Epithelial cell of prostate (primary cell): ENCODE results near the gene ATP8B4.

ENCODE experiments used
- DNase-seq: peaks from one replicate; pipeline ENCODE4 v3.0.0-alpha.2; 2011; ENCODE audit warnings: low read depth, low spot score
- H3K27ac ChIP-seq: fragments of 450-650 bp; 2 replicates; pipeline ENCODE4 v1.5.1; 2017; ENCODE audit warnings: mild to moderate bottlenecking

Gene ATP8B4

GRCh38 chr15:49904296-49904695, 214.7 kb downstream of the ATP8B4 start:
- no peak overlapping the region for H3K27ac ChIP-seq
- no peak for DNase-seq

DNA sequence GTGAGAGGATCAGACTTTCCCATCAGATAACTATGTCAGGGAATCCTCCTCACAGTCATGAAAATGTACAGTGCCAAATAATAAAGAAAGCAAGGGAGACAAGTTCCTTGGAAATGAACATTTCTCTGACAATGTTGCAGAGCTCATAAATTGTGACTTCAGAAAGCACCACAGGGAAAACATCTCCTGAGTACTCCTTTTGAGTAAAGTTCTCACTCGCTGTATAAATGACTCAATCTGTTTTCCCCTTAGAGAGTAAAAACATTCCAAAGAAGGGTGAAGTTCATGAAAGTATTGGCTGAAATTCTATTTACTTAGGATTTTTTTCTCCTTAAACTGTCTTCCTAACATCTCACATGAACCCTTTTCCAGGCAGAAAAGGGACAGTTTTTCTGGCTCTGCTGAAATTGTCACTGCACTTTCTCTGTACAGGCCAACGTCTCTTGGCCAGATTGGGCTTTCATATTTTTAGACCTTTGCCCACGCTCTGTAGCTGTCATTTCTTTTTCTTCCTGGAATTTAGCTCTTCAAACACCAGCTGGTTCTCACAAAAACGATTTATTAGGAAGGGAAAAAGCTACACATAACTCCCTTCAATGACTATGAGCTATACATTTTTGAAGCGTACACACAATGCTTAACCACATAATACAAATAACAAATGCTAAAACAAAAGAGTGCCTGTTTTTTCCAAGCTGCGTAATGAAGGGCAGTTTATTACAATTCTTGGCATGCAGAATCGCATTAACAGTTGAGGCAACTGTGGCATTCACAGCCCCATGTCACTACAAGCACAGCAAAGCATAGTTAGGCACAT, 216.1 kb downstream of the ATP8B4 start:
- no peak for DNase-seq
- no peak overlapping the region for H3K27ac ChIP-seq

DNA sequence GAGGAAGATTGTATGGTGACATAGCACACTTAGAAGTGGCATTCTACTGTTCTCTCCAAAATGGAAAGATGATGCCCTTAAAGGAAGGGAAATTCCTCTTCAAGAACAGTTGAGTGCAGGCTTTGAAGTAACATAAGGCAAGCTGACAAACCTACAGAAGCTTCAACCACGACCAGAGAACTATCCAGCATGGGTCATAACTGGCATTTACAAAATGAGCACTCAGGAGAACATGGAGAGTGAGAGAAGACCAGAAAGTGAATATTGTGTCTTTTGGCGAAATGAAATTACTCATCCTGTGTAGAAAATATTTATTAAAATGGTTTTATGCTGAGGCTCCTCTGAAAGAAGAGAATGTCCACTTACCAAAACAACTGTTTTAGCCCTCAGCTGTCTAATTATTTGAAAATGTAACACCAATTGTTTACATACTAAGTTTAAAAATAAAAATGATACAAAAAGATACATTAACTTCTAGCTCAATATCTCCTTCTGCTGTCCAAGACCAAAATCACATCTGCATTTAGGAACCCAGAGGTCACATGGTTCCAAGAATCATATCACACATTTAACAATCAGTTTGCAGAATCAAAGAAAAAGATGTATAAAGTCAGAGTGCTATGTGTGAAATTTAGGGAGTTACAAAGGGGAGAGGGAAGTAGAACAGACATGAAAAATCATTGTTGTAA, 216.9 kb downstream of the ATP8B4 start:
- no peak for DNase-seq

DNA sequence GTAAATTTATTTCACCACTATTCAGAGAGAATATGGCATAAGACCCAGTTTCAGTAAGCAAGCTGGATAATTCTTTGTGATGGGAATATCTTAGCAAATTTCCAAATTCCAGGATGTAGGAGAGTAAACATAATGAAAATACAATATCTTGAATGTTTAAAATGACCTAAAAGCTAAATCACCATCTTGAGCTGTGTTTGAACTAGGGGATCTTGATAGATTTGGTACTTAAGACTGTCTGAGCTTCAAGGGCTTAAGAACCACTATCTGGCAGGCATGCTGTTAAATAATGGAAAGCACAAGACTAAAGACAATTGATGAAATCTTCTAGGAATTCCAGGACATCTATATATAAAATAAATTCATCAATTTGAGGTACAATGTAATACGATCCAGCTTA, 217.7 kb downstream of the ATP8B4 start:
- DNase-seq = no peak
- no peak overlapping the region for H3K27ac ChIP-seq

More for the DNA sequence above, 216.9 kb downstream of the ATP8B4 start:
- H3K27ac ChIP-seq = no peak overlapping the region

DNA sequence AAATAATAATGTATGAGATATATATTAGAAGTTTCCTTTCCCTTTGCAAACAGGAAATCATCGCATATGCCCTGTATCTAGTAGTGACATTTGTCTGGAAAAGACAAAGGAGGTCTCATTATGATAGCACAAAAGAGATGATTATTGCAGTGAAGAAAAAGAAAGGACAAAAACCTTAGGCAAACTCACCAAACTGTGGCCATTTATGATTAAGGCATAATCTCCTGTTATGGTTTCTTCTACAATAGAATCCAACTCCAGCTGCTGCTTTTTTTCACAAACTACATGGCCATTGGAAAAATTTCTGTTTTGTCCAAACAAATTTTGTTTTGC, 218.2 kb downstream of the ATP8B4 start:
- no peak for DNase-seq

DNA sequence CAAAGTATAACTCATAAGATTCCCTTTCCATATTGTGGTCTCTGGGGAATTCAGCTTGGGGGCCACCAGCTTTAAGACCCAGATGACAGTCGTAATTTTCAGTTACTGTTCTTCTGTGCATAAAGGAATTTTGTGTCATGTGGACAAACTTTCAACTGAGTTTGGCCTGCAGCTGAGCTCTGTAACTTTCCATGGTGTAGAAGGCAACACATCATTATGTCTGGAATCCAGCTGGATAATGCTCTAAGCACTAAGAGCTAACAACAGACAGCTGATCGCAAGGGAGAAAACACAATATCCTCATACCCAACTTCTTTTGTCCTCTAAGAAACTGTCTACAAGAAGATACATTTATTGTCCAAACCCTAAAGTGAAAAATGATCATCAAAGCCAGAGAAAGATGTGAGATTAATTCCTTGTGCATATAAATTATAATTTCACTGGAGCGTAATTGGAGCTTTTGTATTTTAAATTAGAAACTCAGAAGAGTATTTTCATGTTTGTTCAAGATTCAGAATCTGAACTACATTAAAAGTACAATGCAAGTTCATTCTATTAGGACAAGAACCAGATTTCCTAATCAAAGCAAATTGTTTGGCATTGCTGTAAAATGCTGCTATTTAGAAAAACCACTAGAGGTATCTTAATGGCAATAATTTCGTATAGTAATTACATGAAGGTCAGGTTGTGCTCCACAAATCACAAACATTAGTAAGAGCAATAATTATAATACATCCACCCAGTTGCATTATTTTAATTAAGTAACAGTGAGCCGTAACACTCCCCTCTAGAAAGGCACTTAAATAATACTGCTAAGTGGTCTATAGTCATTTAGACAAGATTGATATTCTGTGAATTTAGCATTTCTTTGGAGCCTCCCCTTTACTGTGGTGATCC, 218.8 kb downstream of the ATP8B4 start:
- DNase-seq = no peak
- no peak overlapping the region for H3K27ac ChIP-seq

More for the DNA sequence above, 218.2 kb downstream of the ATP8B4 start:
- H3K27ac ChIP-seq = no peak overlapping the region

- H3K27ac ChIP-seq = no peak overlapping the region
- DNase-seq = no peak
Measured at GRCh38 chr15:49898575-49899283, 220.3 kb downstream of the ATP8B4 start.

DNA sequence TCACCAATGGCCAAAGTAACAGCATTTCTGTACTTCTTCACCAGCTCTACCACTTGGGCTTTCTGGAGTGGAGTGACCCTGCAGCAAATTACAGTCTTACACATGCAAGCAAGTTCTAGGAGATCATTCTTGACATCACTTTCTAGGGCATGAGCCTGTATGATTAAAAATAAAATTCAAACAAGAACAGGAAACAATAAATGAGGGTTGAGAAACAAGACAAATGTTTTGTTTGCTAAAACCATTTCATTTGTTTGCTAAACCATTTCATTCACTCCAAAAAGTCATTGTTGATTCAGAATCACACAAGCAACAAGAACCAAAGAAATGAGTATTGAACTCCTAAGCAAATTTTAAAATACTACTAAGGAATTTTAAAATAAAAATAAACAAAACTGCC, 220.9 kb downstream of the ATP8B4 start:
- DNase-seq = no peak

GRCh38 chr15:49895347-49896223, 223.4 kb downstream of the ATP8B4 start:
- H3K27ac ChIP-seq = no peak overlapping the region

More for the DNA sequence above, 220.9 kb downstream of the ATP8B4 start:
- H3K27ac ChIP-seq = no peak overlapping the region

DNA sequence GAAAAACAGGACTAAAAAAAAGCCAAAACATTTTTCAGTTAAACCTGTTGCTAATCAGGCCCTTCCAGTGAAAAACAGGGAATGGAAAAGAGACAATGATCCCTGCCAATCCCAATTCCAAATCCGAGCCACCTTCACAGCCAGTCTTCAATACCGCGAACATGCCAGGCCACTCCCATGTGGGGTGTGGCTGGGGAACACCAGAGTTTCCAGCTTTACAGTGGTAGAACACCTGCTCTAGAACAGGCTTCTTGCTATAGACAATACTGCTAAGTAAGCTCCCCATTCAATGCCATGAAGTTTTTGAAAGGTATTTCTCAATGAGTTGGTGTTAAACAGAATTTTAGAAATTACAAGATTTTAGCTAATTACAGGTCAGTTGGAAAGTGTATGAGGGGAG, 228.3 kb downstream of the ATP8B4 start:
- DNase-seq = no peak
- H3K27ac ChIP-seq = no peak overlapping the region

More at GRCh38 chr15:49895347-49896223, 223.4 kb downstream of the ATP8B4 start:
- DNase-seq = no peak

DNA sequence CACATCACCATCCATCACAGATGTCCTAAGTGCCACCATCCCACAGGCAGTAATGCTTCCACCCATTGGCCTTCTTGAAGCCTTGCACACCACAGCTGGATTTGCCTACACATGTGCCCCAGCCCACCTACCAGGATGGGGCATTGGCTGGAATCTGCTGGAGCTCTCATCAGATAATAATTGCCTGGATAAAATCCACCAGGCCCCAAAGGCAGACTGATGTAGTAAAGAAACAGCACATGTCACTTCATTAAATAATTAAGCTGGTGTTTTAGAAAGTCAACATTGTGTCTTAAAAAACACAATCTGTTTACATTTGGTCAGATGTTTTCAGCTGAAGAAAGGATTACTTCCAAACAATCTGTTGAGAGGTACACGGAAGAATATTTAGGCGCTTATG, 229.5 kb downstream of the ATP8B4 start:
- no peak overlapping the region for H3K27ac ChIP-seq
- DNase-seq = no peak

- no peak overlapping the region for H3K27ac ChIP-seq
- no peak for DNase-seq
Measured at GRCh38 chr15:49888734-49889133, 230.3 kb downstream of the ATP8B4 start.

DNA sequence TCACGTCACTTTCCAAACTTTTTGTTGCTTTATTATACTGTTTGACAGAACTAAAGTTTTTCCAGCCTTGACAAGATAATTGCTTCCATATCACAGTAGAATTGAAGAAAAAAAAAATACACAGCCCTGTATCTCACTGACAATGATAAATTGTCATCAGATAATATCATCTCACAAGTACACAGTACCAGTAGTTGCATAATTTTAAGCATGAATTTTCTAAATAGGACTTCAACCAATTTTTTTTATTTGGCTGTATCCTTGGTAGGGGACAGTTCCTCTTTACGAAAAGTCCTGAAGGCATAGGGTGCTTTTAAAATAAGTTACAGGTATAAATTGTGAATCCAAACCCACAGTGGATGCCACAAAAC, 230.7 kb downstream of the ATP8B4 start:
- H3K27ac ChIP-seq = no peak overlapping the region
- DNase-seq = no peak

- no peak overlapping the region for H3K27ac ChIP-seq
Measured at GRCh38 chr15:49887659-49888322, 231.2 kb downstream of the ATP8B4 start.

DNA sequence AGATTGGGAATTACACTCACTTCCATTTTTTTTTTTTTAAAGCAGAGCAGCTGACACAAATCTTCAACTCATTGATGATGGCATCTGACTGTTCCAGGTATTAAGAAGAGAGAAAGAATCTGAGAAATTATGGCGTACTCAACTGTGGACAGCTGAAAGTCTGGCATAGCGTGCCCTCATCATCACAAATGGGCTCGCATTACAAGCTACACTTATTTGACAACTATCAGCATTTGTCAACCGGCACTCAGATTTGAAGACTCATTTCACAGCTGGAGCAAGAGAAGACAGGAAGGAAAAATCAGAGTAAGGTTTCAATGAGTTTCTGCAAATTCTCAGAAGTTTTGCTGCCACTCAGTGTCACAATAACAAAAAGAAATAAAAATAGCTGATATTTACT, 235.9 kb downstream of the ATP8B4 start:
- H3K27ac ChIP-seq = no peak overlapping the region
- DNase-seq = no peak

More at GRCh38 chr15:49887659-49888322, 231.2 kb downstream of the ATP8B4 start:
- no peak for DNase-seq

DNA sequence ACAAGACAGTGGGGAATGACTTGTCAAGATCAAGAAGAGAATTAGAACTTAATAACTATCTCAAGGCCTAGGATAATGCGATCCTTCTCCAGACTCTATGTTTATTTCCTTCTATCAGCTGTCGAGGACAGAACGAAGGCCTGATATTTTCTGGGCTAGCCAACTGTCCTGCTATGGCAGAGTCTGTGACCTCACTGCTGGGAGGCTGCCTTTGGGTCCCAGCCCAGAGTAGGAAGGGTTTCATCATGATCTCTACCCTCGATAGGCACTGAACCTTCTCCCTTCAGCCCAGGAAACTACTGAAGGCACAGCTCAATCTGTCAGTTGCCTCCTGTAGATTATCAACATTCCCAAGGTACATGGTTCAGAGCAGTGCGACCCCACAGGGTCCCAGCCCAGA, 237.2 kb downstream of the ATP8B4 start:
- no peak for DNase-seq
- no peak overlapping the region for H3K27ac ChIP-seq

- no peak for DNase-seq
Measured at GRCh38 chr15:49881433-49881832, 237.6 kb downstream of the ATP8B4 start.

GRCh38 chr15:49877873-49878521, 241.0 kb downstream of the ATP8B4 start:
- no peak for DNase-seq
- H3K27ac ChIP-seq = no peak overlapping the region

More at GRCh38 chr15:49881433-49881832, 237.6 kb downstream of the ATP8B4 start:
- H3K27ac ChIP-seq = no peak overlapping the region
